SH-SY5Y (cell line): ENCODE measurements around the gene CLIC5.

Source experiments
- GATA2 ChIP-seq: IDR thresholded peaks from 2 replicates; pipeline ENCODE4 v1.6.1; 2011; ENCODE audit warnings: mild to moderate bottlenecking, low read depth, low read length
- GATA3 ChIP-seq: IDR thresholded peaks from 2 replicates; pipeline ENCODE4 v1.6.1; 2011; ENCODE audit warnings: low read depth, mild to moderate bottlenecking, low read length, moderate library complexity

- TF ChIP-seq GATA3 (no peak), GATA2 (no peak)
These were observed 120.1 kb downstream of the CLIC5 start for GRCh38 chr6:45895569-45895968.
